Pancreas (tissue), 10 donors: ENCODE data around the gene FOSL1. TPM values are rescaled to one million over a fixed set of nuclear protein-coding genes. Genes with fewer than 3 reads are reported as not detected.
A peak's percentile ranks its signal among the peaks of the same experiment; 100 is the strongest.

Experiments used
- ATAC-seq, 4 donors: fragments of 200-7000 bp; cut with Tn5 transposase; one replicate each; pipeline versions ENCODE4 v1.8.0 to v1.9.1; 2020; ENCODE audit warnings: mild to moderate bottlenecking in 4 of 4, moderate library complexity in 4 of 4
- DNase-seq, 6 donors: peaks; one replicate each; pipeline ENCODE4 v3.0.0-alpha.2; 2020
- FAIRE-seq: peaks from 2 replicates; lab custom pipeline; 2012; peaks lifted over from hg19 to GRCh38; lab: Jason Lieb, UNC
- H3K27ac ChIP-seq, 4 donors: fragments of 200-600 bp; sonication (generic); 1 replicate in 3 of 4; 2 replicates in 1 of 4; pipeline versions ENCODE4 v1.5.0 to v1.8.0; 2020
- H3K27me3 ChIP-seq, 4 donors: fragments of 200-600 bp; one replicate each; pipeline ENCODE4 v1.8.0; 2021
- H3K36me3 ChIP-seq, 3 donors: fragments of 200-600 bp; sonication (generic) in 1 of 3; one replicate each; pipeline versions ENCODE4 v1.5.0 to v1.8.0; 2020 to 2021
- H3K4me1 ChIP-seq, 3 donors: fragments of 200-600 bp; one replicate each; pipeline ENCODE4 v1.8.0; 2021
- H3K4me3 ChIP-seq, 4 donors: fragments of 200-600 bp; sonication (generic) in 2 of 4; one replicate each; pipeline versions ENCODE4 v1.5.0 to v1.8.0; 2020 to 2021
- H3K9me3 ChIP-seq, 4 donors: fragments of 200-600 bp; one replicate each; pipeline ENCODE4 v1.8.0; 2021
- CTCF ChIP-seq, 4 donors: fragments of 200-600 bp; sonication (generic) in 3 of 4; IDR thresholded peaks; one replicate each; pipeline versions ENCODE4 v1.5.0 to v1.8.0; 2021; ENCODE audit warnings: antibody characterized with exemption in 4 of 4
- WGBS, 2 donors: extraction: QIAGEN DNeasy Blood & Tissue Kit; methylation state at CpG; one replicate each; pipeline ENCODE4 v1.1.7; 2013; 5-methylcytosine and 5-hydroxymethylcytosine counted together
- intact Hi-C, 3 donors: fragments of 100-400 bp; cut with DNase I; formaldehyde crosslinking; loops; one replicate each; pipeline versions ENCODE4 v1.11.1 to v1.14.2; 2022
- polyA plus RNA-seq, 2 donors: library from polyadenylated mRNA; stranded (reverse); fragments of 200-250 nt; gene quantifications; one replicate each; pipeline ENCODE4 v1.2.3, GENCODE V29; 2013
- total RNA-seq, 6 donors: library from RNA; stranded (reverse); fragmentation: NEBNext Ultra II Directional in 4 of 6; extraction: Animal tissue kit (Norgen Biotek cat#: 25700) in 4 of 6; gene quantifications; one replicate each; pipeline versions ENCODE4 v1.2.1 to v1.2.4, GENCODE V29; 2021 to 2023
- donor health status: healthy with polysubstance abuse.
- donor health status: DM: no; HTN: no; CAD: no; lungs with moderate emphysema.
- donor health status: DM: no; HTN: no; CAD: no.
- donor health status: control.
- donor health status: control.
- donor health status: Bipolar disorder and iron deficiency.
- donor health status: DM: yes; HTN: yes; CAD: no.
- donor health status: DM: no; HTN: no; CAD: no.
- donor health status: DM: no; HTN: no; CAD: no.
- donor health status: DM: yes; HTN: yes; CAD: no.

The FOSL1 gene
- total and polyA plus RNA-seq, 8 donors, result 0.19 to 4.3 (median 0.69) TPM

DNA sequence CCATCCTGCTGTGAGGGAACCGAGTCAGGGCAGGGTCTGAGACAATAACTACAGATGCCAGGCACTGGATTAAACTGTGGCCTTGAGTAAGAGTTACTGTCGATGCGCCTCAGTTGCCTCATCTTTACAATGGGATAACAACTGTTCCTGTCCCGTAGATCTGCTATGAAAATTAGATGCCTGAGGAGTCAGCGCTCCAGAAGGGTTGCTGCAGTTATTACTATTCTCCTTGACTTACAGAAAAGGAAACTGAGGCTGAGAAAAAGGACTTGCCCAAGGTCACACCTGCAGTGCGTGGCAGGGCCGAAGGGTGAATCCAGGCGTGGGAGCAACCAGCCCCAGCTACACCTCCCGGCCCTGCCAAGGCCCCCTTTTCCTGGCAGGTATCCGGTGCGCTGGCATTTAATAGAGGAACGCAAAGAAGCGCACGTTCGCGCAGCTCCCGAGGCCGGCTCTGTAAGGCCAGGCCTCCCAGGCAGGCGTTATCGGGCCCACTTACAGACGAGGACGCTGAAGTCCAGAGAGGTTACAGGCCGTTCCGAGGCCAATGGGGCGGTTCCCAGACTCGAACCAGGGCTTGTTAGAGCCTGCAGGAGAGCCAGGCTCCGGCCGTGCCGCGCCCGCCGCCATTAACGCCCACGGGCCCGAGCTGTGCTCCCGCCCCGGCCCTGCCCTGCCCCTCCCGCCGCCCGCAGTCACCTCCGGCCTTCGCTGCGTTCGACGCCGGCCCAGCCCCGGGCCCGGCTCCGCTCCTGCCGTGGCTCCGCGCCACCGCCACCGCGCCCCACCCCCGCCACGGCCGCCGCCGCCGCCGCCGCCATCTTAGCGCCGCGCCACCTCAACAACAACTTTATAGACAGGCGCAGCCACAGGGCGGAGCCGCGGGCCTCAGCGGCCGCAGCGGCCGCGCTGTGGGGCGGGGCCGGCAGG lies 18.3 kb upstream of the FOSL1 start, which contains the start of gene C11orf68:
TSS of gene C11orf68 (minus strand) at position 852 of the 930 bp plus-strand sequence. CDS start at position 821, 31 bp downstream.
- Histone ChIP-seq H3K27ac (peak within 1 kb of the TSS; percentile 63 to 85 (median 82)), H3K9me3 (no peaks in the 10 kb centered on the region), H3K4me1 (peaks cover 0 to 25% (median 12%) of the 10 kb centered on the region in 3 donors), H3K36me3 (no peaks in the 10 kb centered on the region), H3K27me3 (no peaks in the 10 kb centered on the region), H3K4me3 (peak within 1 kb of the TSS; percentile 95 to 98 (median 97))
- FAIRE-seq, result no peak
- intact Hi-C loops, result no loop called here
- no peak for ATAC-seq
- DNase-seq, result peak in 1 of 6 donors; percentile 59
- WGBS, 2 donors, result 3 to 6% methylated on average over 45 to 77 of the region's 77 CpGs
- no peak for TF ChIP-seq CTCF (IDR thresholded peaks at IDR 0.05)

GRCh38 chr11:65917434-65918210 lies 17.4 kb upstream of the FOSL1 start:
- no peaks in the 10 kb centered on the region for H3K27me3 ChIP-seq
- ATAC-seq, result no peak
- intact Hi-C loops, result no loop called here
- 69 to 78% methylated on average over 35 of the region's 35 CpGs for WGBS, 2 donors
- peak overlapping the region; percentile 84 to 97 (median 92) for H3K4me3 ChIP-seq
- H3K9me3 ChIP-seq, result no peaks in the 10 kb centered on the region
- no peak overlapping the region for H3K27ac ChIP-seq
- no peaks in the 10 kb centered on the region for H3K36me3 ChIP-seq
- peaks cover 0 to 25% (median 12%) of the 10 kb centered on the region in 3 donors for H3K4me1 ChIP-seq
- TF ChIP-seq CTCF (IDR thresholded peaks at IDR 0.05), result no peak
- no peak for FAIRE-seq
- peak in 3 of 6 donors; percentile 38 to 82 (median 57) for DNase-seq

DNA sequence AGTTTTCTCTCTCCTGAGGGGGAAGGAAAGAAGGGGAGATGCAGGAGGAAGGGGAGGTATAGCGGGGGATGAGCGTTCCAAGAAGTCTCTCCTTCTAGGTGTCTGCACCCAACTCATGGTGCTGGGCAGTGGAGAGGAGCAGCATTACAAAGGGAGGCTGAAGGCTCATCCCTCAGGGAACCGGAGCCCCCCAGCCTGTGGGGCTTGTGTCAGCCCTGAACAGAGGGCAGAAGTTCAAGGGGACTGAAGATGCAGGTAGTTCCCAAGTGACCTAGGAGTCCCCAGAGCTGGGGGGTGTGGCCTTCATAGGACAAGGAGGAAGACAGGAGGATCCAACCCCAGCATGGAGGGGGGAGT lies 16.9 kb upstream of the FOSL1 start:
- no peaks in the 10 kb centered on the region for H3K27me3 ChIP-seq
- FAIRE-seq (no peak), DNase-seq (no peak), ATAC-seq (no peak)
- H3K27ac ChIP-seq, result no peak overlapping the region
- peaks cover 0 to 25% (median 12%) of the 10 kb centered on the region in 3 donors for H3K4me1 ChIP-seq
- 89 to 97% methylated on average over 3 of the region's 3 CpGs for WGBS, 2 donors
- intact Hi-C loops, result no loop called here
- no peaks in the 10 kb centered on the region for H3K9me3 ChIP-seq
- no peak overlapping the region for H3K4me3 ChIP-seq
- no peak for TF ChIP-seq CTCF (IDR thresholded peaks at IDR 0.05)
- no peaks in the 10 kb centered on the region for H3K36me3 ChIP-seq

DNA sequence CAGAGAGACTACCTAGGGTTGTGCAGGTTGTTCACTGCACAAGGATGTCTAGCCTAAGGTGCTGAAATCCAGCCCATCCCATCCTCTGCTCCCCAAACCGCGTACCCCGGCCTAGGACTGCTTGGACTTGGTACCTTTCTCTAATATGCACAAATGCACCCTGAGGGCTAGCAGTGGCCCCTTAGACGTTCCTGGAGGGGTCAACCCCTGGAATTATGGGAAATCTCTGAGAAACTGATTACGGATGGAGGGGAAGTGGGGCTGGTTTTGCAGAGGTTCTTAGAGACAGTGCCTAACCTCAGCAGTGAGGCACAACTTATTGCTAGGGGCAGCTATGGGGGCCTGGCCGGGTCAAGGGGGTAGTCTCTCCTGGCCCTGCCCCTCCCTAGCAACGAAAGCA lies 16.2 kb upstream of the FOSL1 start:
- no peak for FAIRE-seq

More for the DNA sequence above, 16.2 kb upstream of the FOSL1 start:
- Histone ChIP-seq H3K4me1 (peaks cover 0 to 25% (median 12%) of the 10 kb centered on the region in 3 donors), H3K27me3 (no peaks in the 10 kb centered on the region), H3K27ac (peak overlapping the region in 1 of 4 donors; percentile 23), H3K36me3 (no peaks in the 10 kb centered on the region), H3K4me3 (no peak overlapping the region), H3K9me3 (no peaks in the 10 kb centered on the region)
- ATAC-seq (no peak), DNase-seq (no peak)
- 77 to 80% methylated on average over 7 of the region's 7 CpGs for WGBS, 2 donors
- intact Hi-C loops, result no loop called here
- no peak for TF ChIP-seq CTCF (IDR thresholded peaks at IDR 0.05)
